ENCODE measurements around the gene RAB11FIP3.
"Not testable (repeated sequence)": the region's sequence is repeated elsewhere in the genome, so short reads cannot be mapped to it uniquely, and the experiment has no call there.

Gene RAB11FIP3, protein sequence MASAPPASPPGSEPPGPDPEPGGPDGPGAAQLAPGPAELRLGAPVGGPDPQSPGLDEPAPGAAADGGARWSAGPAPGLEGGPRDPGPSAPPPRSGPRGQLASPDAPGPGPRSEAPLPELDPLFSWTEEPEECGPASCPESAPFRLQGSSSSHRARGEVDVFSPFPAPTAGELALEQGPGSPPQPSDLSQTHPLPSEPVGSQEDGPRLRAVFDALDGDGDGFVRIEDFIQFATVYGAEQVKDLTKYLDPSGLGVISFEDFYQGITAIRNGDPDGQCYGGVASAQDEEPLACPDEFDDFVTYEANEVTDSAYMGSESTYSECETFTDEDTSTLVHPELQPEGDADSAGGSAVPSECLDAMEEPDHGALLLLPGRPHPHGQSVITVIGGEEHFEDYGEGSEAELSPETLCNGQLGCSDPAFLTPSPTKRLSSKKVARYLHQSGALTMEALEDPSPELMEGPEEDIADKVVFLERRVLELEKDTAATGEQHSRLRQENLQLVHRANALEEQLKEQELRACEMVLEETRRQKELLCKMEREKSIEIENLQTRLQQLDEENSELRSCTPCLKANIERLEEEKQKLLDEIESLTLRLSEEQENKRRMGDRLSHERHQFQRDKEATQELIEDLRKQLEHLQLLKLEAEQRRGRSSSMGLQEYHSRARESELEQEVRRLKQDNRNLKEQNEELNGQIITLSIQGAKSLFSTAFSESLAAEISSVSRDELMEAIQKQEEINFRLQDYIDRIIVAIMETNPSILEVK

GRCh38 chr16:425082-425718 is at the start of gene RAB11FIP3:
RAB11FIP3 (plus strand) TSS chr16:425649; CDS start chr16:426007, 358 bp downstream.
- DNase-seq: peak; percentile 87

- DNase-seq: no peak
These were observed 49.3 kb upstream of the RAB11FIP3 start for GRCh38 chr16:375927-376816.

GRCh38 chr16:376817-377418 is 48.5 kb upstream of the RAB11FIP3 start:
- DNase-seq: no peak

GRCh38 chr16:377419-377951 is 48.0 kb upstream of the RAB11FIP3 start:
- no peak for DNase-seq

GRCh38 chr16:378113-378820 is 47.2 kb upstream of the RAB11FIP3 start:
- not testable (repeated sequence) for DNase-seq

- DNase-seq: no peak
These were observed 46.6 kb upstream of the RAB11FIP3 start for GRCh38 chr16:378821-379182.

- DNase-seq: no peak
These were observed 46.1 kb upstream of the RAB11FIP3 start for GRCh38 chr16:379183-379960.

GRCh38 chr16:379961-380761 is 45.3 kb upstream of the RAB11FIP3 start:
- DNase-seq: no peak

GRCh38 chr16:380762-381011 is 44.8 kb upstream of the RAB11FIP3 start:
- DNase-seq: no peak

GRCh38 chr16:381012-381788 is 44.2 kb upstream of the RAB11FIP3 start:
- DNase-seq: peak; percentile 44

DNA sequence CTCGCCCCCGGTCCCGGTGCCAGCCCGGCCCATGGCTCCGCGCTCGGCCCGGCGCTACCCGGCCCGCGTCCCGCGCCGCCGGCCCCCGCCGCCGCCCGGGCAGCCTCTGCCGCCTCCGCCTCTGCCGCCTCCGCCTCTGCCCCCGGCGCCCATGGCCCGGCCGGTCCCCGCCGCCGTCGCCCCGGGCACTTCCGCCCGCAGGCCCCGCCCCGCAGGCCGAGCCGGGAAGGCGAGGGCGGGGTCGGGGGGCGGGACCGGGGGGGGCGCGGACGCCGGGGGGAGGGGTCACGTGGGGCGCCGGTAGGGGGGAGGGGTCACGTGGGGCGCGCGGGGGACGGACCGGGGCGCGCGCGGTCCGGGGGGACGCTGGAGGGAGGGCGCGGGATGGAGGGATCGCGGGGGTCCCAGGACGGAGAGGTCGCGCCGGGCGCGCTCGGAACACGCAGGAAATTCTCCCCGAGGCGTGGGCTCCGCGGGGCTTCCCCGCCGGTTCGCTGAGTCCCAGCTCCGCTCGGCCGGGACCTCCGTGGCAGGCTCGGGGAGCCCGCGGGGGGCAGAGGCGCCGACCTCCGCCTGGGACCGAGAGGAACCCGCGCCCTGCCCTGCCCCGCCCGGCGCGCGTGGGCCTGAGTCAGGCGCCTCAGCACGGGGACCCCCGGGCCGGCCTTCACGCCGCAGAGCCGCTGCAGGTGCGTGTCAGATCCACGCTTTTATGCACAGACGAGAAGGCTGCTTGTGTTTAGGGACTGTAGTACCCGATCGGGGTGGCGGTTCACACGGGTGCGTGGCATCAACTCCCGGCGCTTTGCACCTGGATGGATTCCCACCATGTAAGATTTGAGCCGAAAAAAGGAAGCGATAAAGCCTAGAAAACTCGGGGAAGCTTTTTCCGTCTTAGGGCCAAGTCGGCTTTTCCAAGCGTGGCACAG is 43.4 kb upstream of the RAB11FIP3 start, which contains the start of gene PGAP6:
PGAP6 (minus strand) TSS at position 190 of the 929 bp plus-strand sequence; CDS start at position 33, 157 bp downstream.
- DNase-seq: peak; percentile 64

- DNase-seq: peak; percentile 44
These were observed 42.0 kb upstream of the RAB11FIP3 start for GRCh38 chr16:383326-384051.

GRCh38 chr16:386641-387156 is 38.8 kb upstream of the RAB11FIP3 start:
- DNase-seq: no peak

DNA sequence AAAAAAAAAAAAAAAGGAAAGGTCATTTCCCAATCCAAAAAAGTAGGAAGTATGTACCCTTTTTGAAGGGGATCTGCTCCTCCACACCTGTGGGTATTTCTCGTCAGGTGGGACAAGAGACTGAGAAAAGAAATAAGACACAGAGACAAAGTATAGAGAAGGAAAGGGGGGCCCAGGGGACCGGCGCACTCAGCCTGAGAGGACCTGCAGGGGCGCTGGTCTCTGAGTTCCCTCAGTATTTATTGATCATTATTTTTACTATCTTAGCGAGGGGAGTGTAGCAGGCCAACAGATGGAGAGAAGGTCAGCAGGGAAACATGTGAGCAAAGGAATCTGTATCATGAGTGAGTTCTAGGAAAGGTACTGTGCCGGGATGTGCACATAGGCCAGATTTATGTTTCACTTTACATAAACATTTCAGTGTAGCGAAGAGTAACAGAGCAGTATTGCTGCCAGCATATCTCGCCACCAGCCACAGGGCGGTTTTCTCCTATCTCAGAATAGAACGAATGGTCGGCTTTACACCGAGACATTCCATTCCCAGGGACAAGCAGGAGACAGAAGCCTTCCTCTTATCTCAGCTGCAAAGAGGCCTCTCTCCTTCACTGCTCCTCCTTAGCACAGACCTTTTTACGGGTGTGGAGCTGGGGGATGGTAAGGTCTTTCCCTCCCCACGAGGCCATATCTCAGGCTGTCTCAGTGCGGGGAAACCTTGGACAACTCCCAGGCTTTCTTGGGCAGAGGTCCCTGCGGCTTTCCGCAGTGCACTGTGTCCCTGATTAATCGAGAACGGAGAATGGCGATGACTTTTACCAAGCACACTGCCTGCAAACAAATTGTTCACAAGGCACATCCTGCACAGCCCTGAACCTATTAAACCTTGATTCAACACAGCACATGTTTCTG is 37.4 kb upstream of the RAB11FIP3 start:
- DNase-seq: not testable (repeated sequence)

GRCh38 chr16:389352-389751 is 36.1 kb upstream of the RAB11FIP3 start:
- no peak for DNase-seq
